T-helper 2 cell (primary cell): Measurements from ENCODE around the gene GCG.
A peak's percentile ranks its signal among the peaks of the same experiment; 100 is the strongest.

Experiments used
- DNase-seq, 5 experiments: peaks; one replicate each; pipeline versions ENCODE4 v3.0.0 to v3.0.0-alpha.2; 2012 to 2022

The GCG gene

DNA sequence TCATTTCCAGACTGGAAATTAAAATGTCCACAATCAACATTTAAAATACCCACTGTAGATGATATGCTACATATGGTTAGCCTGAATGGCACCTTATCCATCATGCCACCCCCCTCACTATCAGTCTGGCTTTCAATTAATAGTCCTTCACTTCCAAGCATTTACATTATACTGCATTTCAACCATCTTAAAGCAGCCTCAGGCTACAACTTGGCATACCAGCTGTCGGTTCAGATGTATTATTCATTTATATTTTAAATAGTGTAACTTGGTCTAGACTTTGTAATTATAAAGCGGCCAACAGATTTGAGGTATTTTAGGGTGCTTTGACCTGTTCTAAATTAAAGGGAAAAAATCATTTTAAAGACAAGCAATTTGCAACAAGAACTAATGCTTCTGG, 2.6 kb downstream of the GCG start:
- no peak for DNase-seq

DNA sequence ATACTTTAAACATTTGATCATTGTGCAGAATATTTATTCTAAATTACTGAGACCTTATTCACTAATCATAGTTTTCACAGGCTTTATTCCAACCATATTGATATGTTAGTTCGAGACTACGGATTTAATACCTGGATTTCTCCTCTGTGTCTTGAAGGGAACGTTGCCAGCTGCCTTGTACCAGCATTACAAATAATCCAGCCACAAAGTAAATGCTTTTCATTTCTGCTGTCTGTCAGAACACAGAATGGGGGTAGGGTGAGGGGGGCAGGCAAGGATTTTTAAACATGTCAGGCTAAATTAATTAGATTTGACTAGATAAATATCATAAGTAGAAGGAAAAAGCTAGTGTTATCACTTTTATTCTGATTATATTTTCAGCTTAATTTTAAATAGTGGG, 3.1 kb downstream of the GCG start:
- no peak for DNase-seq

DNA sequence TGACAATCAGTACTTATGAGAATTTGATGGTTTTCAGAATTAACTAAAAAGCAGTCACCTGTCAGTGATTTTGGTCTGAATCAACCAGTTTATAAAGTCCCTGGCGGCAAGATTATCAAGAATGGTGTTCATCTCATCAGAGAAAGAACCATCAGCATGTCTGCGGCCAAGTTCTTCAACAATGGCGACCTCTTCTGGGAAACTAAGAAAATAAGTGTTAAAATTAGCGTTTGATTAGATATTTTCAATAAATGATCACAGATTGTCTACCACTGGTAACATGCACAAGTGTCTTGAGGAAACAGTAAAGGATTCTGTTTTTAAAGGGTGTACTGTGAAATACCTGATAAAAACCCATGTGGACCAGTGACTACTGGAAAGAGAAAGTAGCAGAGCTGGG, 8.1 kb downstream of the GCG start:
- DNase-seq = no peak

DNA sequence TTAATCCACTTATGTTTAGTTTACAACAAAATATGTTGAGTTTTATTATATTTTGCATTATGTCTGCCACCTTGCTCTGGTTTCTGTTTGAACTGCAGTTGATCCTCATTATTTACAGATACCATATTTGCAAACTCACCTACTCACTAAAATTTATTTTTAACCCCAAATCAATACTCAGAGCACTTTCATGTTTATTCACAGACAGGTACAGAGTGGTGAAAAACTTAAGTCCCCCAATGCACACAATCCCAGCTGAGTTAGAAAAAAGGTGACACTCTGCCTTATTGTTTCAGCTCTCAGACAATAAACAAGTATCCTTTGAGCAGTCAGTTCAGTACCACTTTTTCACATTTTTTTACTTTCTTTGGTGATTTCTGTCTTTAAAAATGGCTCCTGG, 13.7 kb downstream of the GCG start:
- DNase-seq = no peak

DNA sequence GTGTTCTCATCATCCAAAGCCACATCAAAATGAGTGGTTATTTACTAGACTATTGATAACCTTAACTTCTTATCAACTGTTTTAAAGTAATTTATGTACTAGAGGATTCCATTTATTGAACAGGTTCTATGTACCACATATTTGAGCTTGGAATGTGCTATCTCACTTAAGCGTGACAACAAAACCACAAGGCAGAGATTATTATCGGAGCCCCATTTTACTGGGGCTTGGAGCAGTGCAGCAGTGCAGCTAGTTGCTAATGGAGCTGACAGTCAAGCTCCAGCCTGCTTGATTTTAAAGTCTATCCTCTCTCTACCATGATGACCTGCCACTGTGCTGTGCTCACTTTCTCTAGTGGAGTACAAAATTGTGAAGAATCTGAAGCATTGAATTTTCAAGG, 24.6 kb downstream of the GCG start:
- DNase-seq = peak in 1 of 5 experiments; percentile 92

DNA sequence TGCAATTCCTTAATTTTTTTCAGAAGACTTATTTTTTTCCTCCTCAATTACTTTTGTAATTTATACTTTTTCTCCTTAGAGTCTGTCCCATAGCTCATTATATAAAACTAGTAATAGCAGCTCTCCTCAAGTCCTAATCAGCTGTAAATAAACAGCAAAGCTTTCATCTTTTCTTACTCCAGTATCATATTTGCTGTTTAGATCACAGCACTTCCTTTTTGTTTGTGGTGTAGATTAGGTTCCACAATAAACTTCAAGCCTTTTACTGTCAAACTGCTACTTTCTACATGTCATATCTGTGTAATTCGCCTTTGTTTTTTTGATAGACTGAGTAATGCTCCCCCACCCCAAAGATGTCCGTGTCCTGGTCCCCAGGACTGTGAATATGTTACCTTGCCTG, 25.5 kb downstream of the GCG start:
- DNase-seq = peak in 1 of 5 experiments; percentile 84

DNA sequence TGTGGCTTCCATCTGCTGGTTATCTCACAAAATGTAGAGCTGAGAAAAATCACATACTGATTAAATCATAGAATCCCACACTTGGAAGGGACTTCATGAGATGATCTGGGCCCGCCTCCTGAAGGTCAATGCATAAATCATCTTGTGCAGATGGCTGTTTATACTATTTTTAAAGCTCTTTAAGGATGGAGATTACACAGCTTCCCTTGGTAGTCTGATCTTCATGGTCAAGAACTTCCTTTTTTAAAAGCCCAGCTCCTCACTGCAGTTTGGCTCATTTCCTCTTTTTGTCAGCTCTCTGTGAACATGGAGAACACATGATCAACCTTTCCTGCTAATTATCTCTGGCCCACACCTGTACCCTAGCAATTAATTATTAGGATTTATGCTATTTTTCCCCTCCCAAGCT, 25.9 kb downstream of the GCG start:
- DNase-seq = peak in 1 of 5 experiments; percentile 28

DNA sequence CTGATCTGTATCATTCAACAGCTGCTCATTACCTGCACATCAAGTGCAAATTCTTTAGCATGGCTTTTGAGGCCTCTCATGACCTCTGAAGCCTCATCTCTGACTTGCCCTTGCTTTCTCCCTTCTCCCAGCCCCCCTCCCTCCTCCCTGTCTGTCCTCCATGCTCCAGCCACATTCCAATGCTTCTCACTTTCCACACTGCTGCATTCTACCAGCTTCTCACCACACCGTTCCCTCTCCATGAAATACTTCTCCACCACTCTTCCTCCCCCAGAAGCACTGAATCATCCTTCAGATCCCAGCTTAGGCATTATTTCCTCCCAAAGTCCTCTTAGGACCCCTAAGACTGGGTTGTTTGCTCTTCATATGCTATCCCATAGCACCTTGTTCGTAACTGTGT, 26.9 kb downstream of the GCG start:
- no peak for DNase-seq

DNA sequence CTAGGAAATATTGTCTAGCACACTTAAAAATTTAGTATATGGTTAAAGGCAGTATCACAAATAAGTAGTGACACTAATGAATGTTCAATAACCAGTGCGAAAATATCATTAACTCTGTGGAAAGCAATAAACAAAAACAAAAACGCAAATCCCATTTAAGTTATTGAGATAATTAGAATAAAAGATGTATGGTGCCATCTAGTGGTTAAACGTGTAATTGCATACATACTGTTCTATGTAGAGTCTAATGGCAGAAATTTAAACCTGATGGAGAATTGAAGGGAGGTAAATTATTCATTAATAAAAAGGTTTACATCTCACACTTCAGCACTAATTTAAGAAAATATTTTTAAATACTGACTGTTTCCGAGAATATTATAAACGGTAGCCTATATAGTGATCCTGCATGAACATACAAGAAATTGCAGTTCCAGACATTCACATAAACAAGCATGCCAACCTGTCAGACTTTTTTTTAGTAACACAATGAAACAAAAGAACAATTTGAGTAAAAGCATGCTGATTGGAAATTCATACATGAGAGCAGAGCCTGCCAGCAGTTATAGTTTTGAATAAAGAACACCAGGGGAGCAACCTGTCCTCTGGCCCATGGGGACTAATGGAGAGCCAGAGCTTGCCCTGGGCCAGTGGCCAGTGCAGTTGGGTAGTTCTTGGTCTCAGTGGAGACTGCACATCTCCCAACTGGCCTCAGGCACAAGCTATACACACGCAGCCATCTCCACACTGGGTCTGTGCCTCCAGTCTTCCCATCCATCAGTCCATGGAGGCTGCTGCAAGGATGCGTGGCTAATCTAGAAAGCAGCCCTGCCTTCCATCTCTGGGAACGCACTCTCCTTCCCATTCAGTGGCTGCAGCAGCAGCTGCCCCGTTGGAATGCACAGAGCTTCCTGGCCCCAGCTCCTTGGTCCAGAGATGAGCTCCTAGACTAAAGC, 28.0 kb downstream of the GCG start:
- DNase-seq = peak in 2 of 5 experiments; percentile 27 to 75

DNA sequence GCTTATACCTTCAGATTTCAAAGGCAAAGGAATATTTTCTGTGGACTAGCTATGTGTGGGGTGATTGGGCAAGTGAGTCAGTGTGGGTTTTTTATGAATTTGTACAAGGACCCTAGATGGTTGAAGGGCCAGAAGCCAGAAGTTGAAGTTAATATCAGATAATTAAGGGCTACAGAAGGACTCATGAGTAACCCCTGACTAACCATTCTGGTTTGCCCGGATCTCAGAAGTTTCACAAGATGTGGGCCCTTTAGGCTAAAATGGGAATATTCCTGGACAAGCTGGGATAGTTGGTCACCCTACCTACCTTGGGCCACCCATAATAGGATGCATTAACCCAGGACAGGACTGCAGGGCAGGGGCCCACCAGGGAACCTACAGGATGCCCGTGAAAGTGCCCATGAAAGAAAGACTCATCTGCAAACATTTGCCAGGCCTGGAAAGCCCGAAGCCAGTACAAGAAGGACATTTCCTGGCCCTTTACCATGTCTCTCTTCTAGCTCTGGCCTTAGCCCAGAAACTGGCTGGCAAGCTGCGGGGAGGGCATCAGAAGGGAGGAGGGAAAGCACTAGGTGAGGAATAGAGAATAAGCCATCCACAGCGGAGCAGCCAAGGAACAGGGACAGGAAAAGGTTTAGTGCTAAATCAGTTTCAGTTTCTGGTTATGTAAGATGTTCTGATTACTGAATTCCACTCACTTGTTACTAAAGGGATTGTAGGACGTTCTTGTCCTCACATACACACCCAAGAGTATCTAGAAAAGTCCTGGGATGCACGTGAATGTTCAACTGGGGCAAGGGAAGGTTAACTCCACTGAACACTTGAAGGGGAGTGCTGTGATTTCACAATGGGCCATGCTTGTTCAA, 33.6 kb downstream of the GCG start:
- DNase-seq = no peak

DNA sequence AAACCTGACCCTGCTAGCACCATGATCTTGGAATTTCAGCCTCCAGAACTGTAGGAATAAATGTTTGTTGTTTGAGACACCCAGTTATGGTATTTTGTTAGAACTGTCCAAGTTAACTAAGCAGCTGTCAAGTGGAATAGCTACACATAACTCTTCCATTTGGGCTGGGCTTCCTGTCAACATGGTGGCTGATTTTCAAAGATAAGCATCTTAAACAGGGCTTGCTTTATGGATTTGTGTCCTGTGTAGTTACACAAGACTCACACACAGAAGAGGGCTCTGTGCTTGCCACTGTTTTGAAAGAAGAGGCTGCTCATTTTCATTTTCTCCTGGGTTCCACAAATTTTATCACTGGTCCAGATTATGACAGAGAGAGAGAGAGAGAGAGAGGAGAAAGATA, 35.7 kb downstream of the GCG start:
- DNase-seq = no peak

DNA sequence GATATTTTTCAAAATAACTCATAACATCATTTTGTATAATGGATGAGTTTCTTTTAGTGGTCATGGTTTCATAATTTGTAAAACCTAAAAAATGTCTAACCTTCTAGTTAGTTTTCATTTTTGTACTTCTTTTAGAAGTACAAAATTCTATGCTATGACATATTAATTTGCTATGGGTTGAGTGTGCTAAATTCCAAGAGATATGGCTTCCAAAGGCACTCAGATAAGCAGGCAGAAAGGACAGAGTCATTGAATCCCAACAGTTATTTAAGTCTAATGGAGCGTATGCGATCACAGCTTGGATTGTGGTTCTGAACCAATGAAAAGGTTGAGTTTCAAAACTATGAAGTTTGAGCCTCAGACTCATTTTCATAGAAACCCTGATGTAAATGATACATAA, 37.0 kb downstream of the GCG start:
- no peak for DNase-seq

DNA sequence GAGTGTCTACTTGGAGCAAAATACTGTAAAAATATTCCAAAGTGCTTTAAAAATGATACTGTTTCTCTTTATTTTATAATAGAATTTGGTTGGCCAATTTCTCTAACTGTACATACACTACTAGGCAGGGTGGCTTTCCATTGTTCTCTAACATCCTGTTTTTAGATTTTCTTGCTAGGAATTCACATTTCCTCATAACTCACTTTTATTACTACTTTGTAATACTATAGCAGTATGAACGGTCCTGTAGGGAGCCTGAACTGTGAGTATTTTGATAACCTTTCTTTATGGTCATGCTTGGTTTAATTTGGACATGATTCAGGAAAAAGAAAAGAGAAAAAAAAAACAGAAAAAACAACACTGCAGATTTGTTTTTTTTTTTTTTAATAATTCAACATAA, 37.8 kb downstream of the GCG start:
- DNase-seq = no peak

DNA sequence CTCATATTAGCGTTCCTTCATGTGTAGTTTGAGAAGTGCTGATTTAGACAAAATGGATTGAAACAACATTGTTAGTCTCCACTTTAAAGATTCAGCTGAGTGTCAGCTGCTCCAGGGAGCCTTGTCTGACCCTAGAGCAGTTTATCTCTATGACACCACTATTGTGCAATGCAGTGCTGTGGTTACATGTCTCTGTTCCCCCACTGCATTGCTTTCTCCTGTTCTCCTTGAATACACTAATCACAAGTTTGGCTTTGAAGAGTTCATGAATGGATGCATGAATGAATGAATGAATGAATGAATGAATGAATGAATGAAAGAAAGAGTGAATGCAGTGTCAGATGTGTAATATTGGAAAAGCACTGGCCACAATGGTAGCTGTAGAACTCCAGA, 38.3 kb downstream of the GCG start:
- peak in 1 of 5 experiments; percentile 22 for DNase-seq

DNA sequence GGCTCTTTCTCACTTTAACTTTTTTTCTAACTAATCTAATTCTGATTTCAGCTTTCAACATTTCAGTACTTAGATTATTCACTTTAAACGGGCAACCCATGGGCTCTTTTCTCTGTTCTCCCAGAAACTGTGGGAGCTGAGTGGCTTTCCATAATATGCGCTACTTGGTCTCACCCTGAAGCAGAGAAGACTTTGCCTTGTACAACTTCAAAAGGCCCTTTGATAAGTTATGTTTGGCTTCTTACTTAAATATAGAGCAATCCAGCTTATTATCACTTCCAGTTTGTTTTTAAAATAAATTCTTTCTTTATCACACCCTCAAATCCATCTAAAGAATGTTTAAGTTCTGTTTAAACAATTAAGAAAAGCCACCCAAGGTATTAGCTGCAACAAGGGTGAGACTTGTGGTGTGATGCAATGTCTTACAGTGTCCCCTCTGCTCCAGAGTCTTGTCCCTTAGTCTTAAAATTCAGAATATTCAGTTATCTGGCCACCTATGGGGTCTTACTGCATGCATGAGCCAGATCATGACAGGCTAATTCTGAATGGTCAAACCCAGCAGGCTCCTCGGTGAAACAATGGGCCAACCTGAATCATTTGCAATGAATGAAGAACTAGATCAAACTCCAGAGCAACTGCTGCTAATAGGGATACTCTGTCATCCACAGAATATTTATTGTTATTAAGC, 38.8 kb downstream of the GCG start:
- no peak for DNase-seq

DNA sequence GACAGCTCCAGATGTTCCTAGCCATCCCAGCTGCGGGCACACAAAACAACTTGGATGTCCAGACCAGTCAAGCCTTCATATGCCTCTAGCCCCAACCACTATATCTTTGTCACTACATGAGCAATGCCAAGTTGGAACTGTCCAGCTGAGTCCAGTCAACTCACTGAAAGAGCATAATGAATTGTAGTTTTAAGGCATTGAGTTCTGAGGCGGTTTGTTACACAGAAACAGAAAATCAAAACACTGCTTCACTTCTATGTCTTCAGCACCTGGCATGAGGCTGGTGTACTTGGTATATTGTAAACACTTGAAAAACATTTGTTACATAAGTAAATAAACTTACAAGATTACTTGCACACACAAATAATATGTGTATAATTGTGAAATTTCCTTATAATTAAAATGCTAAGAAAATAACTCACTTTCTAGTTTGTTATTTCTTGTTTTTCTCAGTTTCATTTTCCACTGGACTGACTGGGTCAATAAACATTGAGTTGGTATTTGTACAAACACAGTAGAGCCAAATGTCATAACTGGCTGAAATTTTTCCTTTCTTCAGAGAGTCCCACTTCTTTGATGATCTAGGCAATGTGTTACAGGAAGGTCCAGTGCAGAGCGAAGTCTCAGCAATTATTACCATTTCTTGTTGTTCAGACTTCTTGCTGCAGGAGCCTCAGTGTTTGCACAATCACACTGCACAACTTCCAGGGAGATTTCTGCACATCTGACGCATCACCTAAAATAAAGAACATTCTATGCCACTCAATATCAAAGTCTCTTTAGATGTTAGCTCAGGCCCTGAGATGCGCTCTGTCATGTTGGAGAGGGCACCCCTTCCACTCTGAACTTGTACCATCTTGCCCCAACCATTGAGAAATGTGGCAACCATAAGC, 39.8 kb downstream of the GCG start:
- DNase-seq = no peak

DNA sequence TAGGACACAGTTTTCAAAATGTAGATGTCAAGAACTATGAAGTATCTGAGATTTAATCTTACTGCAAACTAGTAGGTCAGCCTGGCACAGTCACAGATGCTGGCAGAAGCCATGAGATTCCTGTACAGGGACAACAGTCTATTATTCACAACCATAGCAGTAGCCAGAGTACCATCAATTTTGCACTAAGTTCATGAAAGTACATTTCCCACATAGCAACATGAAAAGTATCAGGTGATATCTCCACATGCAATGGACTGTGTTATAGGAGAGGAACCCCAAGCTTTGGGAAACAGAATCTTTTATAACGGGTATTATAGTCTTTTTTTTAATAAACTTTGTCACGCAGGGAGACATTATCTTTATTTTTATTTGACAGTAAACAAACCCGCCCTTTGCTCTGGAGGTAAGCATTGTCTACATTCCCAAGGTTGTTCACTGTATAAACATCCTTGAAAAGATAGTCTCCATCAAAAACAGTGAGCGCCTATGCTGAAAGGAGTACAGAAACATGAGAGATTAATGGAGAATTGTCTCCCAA, 44.6 kb downstream of the GCG start:
- DNase-seq = no peak

DNA sequence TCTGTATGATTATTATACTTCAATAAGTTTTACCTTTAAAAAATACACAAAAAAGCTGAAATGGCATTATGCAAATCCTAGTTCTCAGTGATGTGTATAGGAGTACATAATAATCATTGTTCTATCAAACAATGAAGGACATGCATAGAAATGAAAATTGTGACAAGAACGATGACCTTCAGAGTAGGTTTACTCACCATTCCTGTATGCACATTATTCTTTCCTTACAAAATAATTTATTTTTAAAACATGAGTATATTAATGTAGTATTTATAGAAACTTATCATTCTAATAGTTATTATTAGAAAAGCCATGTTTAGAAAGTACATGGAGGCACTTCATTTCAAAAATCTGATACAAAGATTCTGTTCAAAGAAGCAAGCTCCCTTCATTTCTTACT, 45.3 kb downstream of the GCG start:
- no peak for DNase-seq

DNA sequence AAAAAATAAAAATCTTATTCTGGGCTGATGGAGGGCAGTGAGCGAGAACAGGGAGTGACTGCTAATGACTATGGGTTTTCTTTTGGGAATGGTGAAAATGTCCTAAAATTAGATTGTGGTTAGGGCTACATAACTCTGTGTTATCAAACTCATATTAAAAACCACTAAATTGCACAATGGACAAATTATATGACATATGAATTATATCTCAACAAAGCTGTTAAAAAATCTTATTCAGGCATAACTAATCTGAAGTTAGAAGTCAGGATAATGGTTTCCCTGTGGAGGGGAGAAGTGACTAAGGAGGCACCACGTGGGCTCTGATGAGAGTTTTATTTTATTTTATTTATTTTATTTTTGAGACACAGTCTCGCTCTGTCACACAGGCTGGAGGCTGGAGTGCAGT, 45.9 kb downstream of the GCG start:
- DNase-seq = no peak

DNA sequence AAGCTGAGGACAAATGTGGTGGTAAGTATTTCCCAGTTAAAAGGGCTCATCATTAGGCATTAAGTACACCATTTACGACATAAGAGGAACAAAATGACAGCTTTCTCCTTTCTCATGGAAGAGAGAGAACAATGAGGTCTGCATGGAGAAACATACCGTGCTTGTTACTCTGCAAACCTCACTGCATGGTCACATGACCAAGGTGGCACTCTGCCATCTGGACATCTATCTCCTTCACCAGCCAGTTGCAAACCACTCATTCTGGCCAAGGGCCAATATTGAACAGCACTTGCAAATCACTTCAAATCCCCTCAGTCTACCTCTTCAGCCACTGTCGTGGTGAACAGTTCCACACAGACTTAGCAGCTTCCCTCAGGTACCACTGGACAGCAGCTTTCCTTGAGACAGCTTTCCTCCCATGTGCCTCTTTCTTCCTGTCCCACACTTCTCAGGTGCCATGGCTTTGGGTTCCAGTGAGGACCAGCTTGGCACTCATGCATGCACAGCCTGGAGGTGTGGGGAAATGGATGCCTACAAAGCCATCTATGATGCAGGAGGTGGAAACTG, 48.5 kb downstream of the GCG start:
- DNase-seq = no peak

DNA sequence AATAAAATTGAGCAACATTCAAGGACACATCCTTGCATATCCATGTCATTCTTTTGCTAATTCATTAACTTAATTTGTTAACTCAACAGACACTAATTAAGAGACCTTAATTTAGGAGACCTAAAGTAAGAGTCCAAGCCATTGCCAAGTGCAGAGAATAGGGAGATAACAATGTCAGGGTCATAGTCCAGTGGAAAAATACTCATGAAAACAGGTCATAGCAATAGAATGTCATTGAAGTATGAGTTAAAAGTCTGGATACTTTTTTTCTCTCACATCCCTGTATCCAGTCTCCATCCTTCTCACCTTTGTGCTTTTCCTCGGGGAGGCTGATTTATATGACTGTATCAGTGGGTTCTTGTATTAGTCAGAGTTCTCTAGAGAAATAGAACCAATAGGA, 51.5 kb downstream of the GCG start:
- no peak for DNase-seq
